ENCODE measurements around the gene ALDH7A1.
A peak's percentile ranks its signal among the peaks of the same experiment; 100 is the strongest.
"Not testable (repeated sequence)": the region's sequence is repeated elsewhere in the genome, so short reads cannot be mapped to it uniquely, and the experiment has no call there.

The ALDH7A1 gene

DNA sequence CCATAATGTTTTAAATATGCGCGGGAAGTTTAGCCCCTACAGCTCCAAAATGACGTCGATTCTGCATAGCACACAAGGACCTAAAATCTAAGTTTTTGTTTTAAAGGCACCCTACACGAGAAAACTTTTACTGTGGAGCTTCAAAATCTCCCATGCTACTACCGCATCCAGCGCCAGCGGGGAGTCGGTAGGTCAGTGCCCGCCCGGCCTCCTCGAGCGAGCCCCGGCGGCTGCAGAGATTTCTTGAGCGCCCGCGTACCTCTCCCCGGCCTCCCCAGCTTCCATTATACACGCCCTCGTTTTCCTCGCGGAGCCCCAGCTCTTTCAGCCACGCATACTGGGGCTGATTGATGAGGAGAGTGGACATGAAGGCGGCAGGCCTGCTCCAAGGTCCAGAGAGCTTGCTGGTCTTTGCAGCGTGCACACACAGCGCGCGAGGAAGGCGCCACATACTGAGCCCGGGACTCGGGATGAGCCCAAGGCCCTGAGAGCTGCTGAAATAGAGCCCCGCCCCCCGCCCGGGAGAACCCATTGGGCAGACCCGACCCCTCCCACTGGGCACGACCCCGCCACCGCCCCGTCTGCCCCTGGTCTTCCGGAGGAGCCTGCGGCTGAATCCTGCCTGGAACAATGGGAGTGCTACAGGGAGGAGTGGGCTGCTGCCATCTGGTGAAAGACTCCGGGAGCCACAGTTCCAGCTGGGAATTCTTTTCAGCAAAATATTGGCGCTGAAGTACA is at the start of gene ALDH7A1:
Gene ALDH7A1, minus strand, starts transcription at position 472 of the 738 bp plus-strand sequence. Its CDS starts 21 bp downstream, at position 451.
- peak; percentile 11 to 43 for DNase-seq

DNA sequence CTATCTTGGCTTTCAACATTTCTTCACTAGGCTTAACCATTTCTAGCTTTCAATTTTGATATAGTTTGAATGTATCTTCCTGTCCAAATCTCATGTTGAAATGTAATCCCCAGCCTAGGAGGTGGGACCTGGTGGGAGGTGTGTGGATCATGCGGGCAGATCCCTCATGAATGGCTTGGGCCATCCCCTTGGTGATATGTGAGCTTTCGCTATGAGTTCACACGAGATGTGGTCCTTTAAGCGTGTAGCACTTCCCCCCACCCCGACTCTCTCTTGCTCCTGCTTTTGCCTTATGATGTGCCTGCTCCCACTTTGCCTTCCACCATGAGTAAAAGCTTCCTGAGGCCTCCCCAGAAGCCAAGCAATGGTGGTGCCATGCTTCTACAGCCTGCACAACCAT is 46.4 kb upstream of the ALDH7A1 start:
- no peak for DNase-seq

DNA sequence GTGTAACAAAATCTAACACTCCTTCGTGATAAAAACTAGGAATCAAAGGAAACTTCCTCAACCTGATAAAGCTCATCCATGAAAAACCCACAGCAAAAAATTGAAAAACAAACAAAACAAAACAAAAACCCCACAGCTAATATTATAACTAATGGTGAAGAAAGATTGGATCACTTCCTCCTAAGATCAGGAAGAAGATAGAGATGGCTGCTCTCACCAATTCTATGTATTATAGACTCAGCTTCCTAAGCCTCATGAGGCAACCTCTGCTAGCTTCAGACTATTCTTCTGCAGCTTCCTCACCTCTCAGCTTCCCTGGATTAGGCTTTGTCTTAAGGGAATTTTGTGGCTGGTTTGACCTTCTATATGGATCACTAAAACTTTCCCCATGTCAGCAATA is 45.8 kb upstream of the ALDH7A1 start:
- no peak for DNase-seq

DNA sequence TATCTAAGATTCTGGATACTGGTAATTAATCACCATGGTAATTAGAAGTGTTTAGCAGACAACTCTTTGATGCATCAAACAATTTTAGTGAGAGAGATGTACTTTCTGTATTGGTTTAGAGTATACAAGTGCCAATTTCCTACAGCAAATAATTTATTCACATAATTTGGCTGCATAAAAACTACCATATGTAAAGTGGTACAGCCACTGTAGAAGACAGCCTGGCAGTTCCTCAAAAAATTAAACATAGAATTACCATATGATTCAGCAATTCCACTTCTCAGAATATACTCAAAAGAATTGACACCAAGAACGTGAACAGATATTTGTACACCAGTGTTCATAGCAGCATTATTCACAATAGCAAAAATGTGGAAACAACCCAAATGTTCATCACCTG is 41.9 kb upstream of the ALDH7A1 start:
- no peak for DNase-seq

DNA sequence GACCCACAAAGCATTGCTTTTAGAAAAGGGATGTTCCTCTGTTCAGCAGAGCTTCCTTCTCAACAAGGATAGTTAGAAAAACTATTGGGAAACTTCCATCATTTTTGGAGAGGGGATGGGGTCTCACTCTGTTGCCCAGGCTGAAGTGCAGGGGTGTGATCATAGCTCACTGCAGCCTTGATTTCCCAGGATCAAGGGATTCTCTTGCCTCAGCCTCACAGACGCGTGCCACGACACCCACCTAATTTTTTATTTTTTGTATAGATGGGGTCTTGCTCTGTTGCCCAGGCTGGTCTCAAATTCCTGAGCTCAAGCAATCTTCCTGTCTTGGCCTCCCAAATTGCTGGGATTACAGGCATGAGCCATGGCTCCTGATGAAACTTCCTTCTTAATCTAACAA is 40.6 kb upstream of the ALDH7A1 start:
- DNase-seq = no peak

DNA sequence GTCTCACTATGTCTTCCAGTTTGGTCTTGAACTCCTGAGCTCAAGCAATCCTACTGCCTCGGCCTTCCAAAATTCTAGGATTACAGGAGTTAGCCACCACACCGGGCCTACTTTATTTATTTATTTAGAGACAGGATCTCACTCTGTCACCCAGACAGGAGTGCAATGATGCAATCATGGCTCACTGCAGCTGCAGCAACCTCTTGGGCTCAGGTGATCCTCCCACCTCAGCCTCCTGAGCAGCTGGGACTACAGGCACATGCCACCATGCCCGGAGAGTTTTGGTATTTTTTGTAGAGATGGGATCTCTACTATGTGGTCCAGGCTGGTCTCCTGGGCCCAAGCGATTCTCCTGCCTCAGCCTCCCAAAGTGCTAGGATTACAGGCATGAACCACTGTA is 38.5 kb upstream of the ALDH7A1 start:
- DNase-seq = no peak

DNA sequence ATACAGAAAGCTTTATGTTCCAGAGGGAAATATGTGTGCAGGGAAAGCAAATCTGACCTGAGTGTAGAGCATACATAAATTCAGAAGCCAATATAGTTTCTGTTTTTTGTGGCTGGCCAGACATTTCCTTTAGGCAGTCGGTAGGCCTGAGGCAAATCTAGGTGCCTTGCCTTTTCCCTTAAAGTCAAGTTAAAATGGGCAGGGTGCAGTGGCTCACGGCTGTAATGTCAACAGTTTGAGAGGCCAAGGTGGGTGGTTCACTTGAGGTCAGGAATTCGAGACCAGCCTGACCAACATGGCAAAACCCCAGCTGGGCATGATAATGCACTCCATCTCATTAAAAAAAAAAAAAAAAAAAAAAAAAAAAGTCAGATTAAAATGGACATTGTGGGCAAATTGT is 36.9 kb upstream of the ALDH7A1 start:
- no peak for DNase-seq

DNA sequence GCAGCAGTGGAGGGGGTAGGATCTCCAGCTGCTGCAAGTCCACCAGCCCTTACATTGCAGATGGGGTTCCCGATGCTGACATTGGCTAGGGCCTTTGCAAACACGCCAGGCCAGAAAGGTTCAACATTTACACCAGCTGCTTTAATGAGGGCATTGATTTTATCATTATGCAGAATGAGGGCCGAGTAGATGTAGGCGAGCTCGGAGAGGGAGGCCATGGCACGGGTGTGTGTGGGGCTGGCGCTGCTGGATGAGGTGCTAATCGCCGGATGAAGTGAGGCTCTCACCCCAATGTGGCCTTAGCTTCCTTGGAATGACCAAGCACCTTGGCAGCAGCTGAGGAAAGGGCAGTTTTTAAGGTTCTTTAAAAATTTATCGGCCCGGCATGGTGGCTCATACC is 33.1 kb upstream of the ALDH7A1 start:
- no peak for DNase-seq

DNA sequence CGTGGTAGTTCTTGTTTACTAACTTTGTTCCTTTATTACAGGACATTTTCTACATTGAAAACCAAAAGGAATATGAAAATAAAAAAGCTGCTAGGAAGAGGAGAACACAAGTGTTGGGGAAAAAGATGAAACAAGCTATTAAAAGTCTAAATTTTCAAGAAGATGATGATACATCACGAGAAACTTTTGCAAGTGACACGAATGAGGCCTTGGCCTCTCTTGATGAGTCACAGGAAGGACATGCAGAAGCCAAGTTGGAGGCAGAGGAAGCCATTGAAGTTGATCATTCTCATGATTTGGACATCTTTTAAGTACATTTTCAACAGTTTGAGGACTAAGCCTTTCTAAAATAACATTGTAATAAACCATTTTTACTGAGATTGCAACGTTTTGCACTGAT is 29.5 kb upstream of the ALDH7A1 start:
- no peak for DNase-seq

DNA sequence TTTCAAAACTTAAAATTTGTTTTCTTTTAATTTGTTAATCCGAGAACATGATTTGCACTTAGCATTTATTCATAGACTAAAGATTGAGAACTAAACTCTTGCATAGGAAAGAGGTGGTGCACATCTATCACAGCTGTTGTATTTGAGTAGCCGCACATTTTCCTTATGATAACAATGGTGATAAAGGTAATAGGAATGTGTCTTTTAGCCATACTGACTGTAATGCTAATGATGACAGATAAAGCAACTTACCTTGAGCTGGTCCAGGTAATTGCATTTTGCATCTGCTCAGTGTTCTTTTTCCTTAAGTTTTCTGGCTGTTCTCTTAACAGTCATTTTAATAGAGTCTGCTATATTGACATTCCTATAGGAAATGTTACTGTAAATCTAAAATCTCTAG is 24.8 kb upstream of the ALDH7A1 start:
- DNase-seq = no peak

DNA sequence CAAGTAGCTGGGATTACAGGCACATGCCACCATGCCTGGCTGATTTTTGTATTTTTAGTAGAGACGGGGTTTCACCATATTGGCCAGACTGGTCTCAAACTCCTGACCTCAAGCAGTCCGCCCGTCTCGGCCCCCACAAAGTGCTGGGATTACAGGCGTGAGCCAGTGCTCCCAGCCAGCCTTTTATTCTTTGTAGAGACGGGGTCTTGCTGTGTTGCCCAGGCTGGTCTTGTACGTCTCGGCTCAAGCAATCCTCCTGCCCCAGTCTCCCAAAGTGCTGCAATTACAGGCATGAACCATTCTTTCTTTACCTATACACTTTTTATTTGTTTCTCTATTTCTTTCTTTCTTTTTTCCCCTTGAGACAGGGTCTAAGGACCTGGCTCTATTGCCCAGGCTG is 22.6 kb upstream of the ALDH7A1 start:
- DNase-seq = not testable (repeated sequence)

DNA sequence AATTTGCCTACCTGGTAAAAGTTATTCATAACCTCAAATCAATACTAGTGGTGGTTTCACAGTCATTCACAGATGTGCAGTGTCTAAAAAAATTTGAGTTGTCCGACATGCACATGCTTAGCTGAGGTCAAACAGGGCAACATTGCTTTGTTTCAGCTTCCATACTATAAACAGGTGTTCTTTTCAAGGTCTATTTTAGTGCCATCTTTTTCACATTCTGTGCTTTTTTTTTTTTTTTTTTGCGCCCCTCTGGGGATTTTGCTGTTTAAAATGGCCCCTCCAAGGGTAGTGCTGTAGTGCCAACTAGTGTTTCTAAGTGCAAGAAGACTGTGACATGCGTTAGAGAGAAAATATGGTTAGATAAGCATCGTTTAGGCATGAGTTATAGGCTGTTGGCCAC is 20.3 kb upstream of the ALDH7A1 start:
- no peak for DNase-seq

DNA sequence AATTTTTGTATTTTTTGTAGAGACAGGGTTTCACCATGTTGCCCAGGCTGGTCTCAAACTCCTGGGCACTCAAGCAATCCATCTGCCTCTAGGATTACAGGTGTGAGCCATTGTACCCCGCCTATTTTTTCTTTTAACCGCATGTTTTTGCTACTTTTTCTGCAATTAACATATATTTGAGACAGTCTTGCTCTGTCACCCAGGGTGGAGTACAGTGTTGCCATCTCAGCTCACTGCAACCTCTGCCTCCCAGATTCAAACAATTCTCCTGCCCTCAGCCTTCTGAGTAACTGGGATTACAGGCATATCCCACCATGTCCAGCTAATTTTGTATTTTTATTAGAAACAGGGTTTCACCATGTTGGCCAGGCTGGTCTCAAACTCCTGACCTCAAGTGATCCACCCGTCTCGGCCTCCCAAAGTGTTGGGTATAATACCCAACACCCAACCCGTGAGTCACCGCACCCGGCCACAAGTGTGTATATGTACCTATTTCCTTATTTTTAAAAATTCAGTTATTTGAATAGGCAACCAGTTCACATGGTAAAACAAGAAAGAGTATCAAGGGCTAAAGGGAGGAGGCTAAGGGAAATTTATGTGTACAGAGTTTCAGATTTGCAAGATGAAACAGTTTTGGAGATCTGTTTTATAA is 19.0 kb upstream of the ALDH7A1 start:
- no peak for DNase-seq

DNA sequence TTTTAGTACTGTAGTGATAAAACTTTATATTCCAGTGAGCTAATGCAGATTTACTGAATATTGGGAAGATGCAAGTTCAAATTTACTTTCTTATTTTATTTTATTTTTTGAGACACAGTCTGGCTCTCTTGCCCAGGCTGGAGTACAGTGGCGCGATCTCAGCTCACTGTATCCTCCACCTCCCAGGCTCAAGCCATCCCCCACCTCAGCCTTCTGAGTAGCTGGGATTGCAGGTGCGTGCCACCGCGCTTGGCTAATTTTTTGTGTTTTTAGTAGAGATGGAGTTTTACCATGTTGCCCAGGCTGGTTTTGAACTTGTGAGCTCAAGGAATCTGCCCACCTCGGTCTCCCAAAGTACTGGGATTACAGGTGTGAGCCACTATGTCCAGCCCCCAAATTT is 15.6 kb upstream of the ALDH7A1 start:
- no peak for DNase-seq

DNA sequence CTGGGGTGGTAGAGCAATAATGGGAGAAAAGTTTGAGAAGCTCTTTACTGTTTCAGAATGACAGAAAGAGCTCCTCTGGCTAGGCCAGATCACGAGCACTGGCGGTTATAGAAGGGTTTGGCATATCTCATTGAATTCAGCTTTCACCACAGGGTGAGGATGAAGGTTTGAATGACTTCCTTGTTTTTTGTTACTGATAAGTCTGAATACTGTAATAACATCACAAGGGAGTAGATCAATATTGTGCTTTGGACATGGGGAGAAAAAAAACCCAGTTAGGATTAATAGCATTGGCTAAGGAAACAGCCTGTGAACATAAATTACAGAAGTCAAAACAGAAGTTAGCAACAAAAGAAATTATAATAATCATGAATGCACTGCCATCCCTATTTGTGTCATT is 15.1 kb upstream of the ALDH7A1 start:
- DNase-seq = no peak

DNA sequence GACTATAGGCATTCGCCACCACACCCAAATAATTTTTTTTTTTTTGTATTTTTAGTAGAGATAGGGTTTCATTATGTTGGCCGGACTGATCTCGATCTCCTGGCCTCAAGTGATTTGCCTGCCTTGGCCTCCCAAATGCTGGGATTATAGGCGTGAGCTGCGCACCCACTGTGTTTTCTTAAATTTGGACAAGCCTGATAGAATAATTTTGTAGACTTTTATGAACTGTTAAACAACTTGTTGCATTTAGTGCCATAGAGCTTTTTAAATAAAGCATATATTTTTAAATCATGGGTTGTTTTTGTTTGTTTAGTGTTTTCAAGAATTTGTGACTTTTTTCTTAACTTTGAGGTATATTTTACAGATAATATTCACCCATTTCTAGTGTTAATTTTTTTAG is 10.5 kb upstream of the ALDH7A1 start:
- DNase-seq = no peak

DNA sequence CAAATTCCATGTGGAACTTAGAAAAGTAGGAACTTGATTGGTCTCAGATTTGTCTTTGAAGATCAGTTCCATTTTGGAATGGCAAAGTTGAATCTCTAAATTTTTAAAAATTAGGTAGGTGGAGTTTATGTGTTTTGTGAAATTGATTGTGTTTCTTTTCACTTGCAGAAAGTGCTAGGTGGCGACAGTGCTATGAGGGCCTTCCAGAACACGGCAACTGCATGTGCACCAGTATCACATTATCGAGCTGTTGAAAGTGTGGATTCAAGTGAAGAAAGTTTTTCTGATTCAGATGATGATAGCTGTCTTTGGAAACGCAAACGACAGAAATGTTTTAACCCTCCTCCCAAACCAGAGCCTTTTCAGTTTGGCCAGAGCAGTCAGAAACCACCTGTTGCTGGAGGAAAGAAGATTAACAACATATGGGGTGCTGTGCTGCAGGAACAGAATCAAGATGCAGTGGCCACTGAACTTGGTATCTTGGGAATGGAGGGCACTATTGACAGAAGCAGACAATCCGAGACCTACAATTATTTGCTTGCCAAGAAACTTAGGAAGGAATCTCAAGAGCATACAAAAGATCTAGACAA is 8.5 kb upstream of the ALDH7A1 start:
- no peak for DNase-seq

DNA sequence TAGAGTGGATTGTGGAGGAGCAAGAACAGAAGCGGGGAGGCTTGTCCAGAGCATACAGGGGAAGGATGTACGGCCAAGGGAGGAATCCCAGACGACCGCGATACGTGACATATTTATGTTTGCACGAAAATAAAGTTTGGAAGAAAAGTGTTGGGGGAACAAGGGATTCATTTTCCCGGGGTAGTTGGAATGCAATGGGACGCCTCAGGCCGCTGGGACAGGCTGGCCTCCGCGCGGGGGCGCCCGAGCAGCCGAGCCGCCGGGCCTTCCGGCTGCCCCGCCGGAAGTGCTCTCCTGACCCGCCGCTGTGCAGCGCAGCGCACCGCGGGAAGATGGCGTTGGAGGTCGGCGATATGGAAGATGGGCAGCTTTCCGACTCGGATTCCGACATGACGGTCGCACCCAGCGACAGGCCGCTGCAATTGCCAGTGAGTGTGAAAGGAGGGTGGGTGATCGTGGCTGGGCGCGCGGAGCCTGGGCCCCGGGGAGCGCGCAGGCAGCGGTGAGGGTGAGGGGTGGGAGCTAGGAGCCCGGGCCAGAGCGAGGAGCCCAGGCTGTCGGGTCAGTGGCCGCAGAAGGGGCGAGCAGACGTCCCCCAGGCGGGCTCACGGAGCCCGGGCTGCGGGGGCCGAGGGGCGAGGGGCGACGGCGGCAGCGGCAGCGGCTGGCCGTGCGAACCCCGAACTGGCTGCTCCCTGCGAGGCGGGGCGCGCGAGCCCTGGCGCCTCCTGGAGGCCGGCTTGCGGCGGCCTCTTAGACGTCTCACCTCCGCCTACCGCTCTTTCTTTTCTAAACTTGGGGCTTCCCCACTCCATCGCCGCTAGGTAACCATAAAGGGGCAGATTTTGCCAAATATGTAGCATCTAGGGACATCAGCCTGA is 5.9 kb upstream of the ALDH7A1 start, which contains the start of gene PHAX:
Gene PHAX, plus strand, starts transcription at position 317 of the 881 bp plus-strand sequence. Its CDS starts 16 bp downstream, at position 333.
- peak; percentile 75 for DNase-seq

DNA sequence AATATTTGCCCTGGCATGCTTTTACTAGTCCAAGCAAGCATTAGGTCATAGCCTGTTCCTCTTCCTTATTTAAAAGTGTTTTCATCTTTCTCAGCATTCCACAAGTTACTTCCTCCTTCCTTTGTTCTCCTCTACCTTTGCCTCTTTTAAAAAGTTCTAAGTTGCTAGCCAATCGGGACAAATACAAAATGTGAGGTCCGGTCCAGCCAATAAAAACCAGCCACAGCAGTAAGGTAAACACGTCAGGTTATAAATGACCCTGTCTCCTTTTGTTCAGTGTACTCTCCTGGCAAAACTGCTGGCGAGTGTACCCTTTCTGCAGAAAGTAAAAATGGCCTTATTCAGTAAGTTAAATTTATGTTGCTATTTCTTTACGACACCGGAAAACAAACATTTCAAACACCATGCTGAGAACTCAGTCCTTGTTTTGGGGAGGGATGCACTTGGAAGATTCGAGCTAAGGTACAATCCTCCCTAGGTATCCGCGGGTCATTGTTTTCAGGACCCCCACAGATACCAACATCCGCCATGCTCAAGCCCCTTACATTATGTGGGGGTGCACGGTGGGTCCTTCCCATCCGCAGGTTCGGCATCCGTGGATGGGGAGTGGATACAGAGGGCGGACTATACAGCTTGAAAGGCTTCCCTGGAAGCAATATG is 5.1 kb upstream of the ALDH7A1 start:
- not testable (repeated sequence) for DNase-seq

DNA sequence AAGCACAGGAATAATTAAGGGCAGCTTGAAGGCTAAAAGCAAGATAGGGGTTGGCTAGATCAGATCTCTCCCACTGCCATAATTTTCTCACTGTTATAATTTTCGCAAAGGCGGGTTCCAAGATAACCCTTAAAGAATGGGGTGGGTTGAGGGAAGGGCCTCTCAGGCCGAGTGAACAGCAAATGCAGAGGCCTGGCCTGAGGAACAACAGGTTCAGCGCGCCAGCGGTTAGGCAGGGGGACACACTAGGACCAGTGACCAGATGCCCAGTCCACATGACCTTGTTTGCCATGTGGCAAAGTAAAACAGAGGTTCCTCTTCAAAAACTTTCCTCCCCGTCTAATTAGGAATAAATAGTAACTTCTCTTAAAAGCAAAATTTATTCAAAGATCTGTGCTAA is 4.5 kb upstream of the ALDH7A1 start:
- no peak for DNase-seq

DNA sequence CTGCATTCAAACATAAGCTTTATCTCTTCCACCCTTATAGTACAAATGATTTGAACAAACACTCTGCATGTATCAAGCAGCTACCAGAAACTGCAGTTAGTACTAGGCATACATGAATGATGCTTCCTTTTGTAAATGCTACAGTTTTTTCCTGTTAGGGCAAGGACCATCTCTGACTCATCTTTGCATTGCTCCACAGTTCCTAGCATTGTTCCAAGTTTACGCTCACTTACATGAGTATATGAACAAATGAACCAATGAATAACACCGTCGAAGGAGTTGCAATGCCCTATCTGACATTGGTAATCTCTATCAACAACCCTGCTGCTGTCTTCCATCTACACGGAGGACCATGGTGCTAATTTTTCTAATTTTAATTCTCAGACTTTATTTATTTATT is 2.1 kb upstream of the ALDH7A1 start:
- no peak for DNase-seq

DNA sequence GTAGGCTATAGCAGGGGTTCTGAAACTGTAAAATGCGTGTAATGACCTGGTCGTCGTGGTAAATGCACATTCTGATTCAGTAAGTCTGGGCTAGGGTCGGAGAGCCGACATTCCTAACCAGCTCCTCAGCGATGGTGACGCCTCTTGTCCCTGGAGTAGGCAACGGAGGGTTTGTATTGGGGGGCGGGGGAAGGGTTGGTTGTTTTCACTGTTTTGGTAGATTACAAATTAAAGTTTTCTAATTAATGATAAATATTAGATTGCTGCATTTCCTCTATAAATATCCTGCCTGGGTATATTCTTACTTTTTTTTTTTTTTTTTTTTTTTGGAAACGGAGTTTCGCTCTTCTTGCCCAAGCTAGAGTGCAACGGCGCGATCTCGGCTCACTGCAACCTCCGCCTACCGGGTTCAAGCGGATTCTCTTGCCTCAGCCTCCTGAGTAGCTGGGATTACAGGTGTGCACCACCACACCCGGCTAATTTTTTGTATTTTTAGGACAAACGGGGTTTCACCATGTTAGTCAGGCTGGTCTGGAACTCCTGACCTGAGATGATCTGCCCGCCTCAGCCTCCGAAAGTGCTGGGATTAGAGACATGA is 566 bp upstream of the ALDH7A1 start:
- DNase-seq = no peak
